Dendritic cell treated with granulocyte-macrophage colony-stimulating factor and Interleukin-4, amounts not matched to agents 40 ng/mL and 50 ng/mL, for 4 days (primary cell): ENCODE data around the gene FAH.
"Not testable (repeated sequence)": the region's sequence is repeated elsewhere in the genome, so short reads cannot be mapped to it uniquely, and the experiment has no call there.

Source experiments
- H3K27ac Mint-ChIP-seq: one replicate; pipeline ENCODE4 v1.8.0; 2022; ENCODE audit warnings: mild to moderate bottlenecking, mixed read lengths
- H3K27me3 Mint-ChIP-seq: one replicate; pipeline ENCODE4 v1.8.0; 2022; ENCODE audit warnings: mild to moderate bottlenecking, mixed read lengths
- H3K36me3 Mint-ChIP-seq: one replicate; pipeline ENCODE4 v1.8.0; 2022; ENCODE audit warnings: low read depth, mixed read lengths
- H3K4me1 Mint-ChIP-seq: one replicate; pipeline ENCODE4 v1.8.0; 2022; ENCODE audit warnings: low read depth, mixed read lengths
- H3K4me3 Mint-ChIP-seq: one replicate; pipeline ENCODE4 v1.8.0; 2022; ENCODE audit warnings: mild to moderate bottlenecking, moderate library complexity, mixed read lengths
- H3K9me3 Mint-ChIP-seq: one replicate; pipeline ENCODE4 v1.8.0; 2022; ENCODE audit warnings: mixed read lengths
- intact Hi-C: fragments of 100-400 bp; cut with micrococcal nuclease; formaldehyde crosslinking; loops from one replicate; pipeline ENCODE4 v1.15.0; 2022

The FAH gene

GRCh38 chr15:80155378-80156175, 2.8 kb downstream of the FAH start:
- Mint-ChIP-seq H3K36me3 (peaks cover 14% of the 10 kb centered on the region), H3K4me1 (peaks cover 64% of the 10 kb centered on the region), H3K27ac (peak overlapping the region; percentile 81), H3K4me3 (peak overlapping the region; percentile 32)
- H3K27me3 Mint-ChIP-seq, intact Hi-C loops, H3K9me3 Mint-ChIP-seq: not testable (repeated sequence)

GRCh38 chr15:80156176-80156720, 3.4 kb downstream of the FAH start:
- Mint-ChIP-seq H3K36me3 (peaks cover 16% of the 10 kb centered on the region), H3K4me3 (no peak overlapping the region), H3K27ac (peak overlapping the region; percentile 81), H3K4me1 (peaks cover 71% of the 10 kb centered on the region), H3K27me3 (peaks cover 4% of the 10 kb centered on the region), H3K9me3 (no peaks in the 10 kb centered on the region)
- intact Hi-C loops = no loop called here

- Mint-ChIP-seq H3K4me1 (peaks cover 70% of the 10 kb centered on the region), H3K9me3 (no peaks in the 10 kb centered on the region), H3K4me3 (no peak overlapping the region), H3K27ac (no peak overlapping the region), H3K27me3 (peaks cover 3% of the 10 kb centered on the region), H3K36me3 (peaks cover 25% of the 10 kb centered on the region)
- intact Hi-C loops = no loop called here
These were observed 4.4 kb downstream of the FAH start for GRCh38 chr15:80157215-80157614.

GRCh38 chr15:80159301-80159700, 6.5 kb downstream of the FAH start:
- Mint-ChIP-seq H3K4me1 (peaks cover 64% of the 10 kb centered on the region), H3K4me3 (no peak overlapping the region), H3K27me3 (no peaks in the 10 kb centered on the region), H3K27ac (no peak overlapping the region), H3K9me3 (no peaks in the 10 kb centered on the region), H3K36me3 (peaks cover 39% of the 10 kb centered on the region)
- intact Hi-C loops = no loop called here

GRCh38 chr15:80159811-80160569, 7.2 kb downstream of the FAH start:
- intact Hi-C loops = no loop called here
- H3K27me3 Mint-ChIP-seq = no peaks in the 10 kb centered on the region
- peaks cover 41% of the 10 kb centered on the region for H3K36me3 Mint-ChIP-seq
- peaks cover 58% of the 10 kb centered on the region for H3K4me1 Mint-ChIP-seq
- H3K4me3 Mint-ChIP-seq = peak overlapping the region; percentile 26
- no peaks in the 10 kb centered on the region for H3K9me3 Mint-ChIP-seq
- peak overlapping the region; percentile 79 for H3K27ac Mint-ChIP-seq

GRCh38 chr15:80160570-80161156, 7.9 kb downstream of the FAH start:
- intact Hi-C loops = no loop called here
- H3K27ac Mint-ChIP-seq = peak overlapping the region; percentile 79
- H3K36me3 Mint-ChIP-seq = peaks cover 41% of the 10 kb centered on the region
- no peaks in the 10 kb centered on the region for H3K9me3 Mint-ChIP-seq
- peak overlapping the region; percentile 26 for H3K4me3 Mint-ChIP-seq
- H3K27me3 Mint-ChIP-seq = no peaks in the 10 kb centered on the region
- peaks cover 51% of the 10 kb centered on the region for H3K4me1 Mint-ChIP-seq

- H3K4me1 Mint-ChIP-seq = peaks cover 43% of the 10 kb centered on the region
- H3K27me3 Mint-ChIP-seq = no peaks in the 10 kb centered on the region
- peaks cover 41% of the 10 kb centered on the region for H3K36me3 Mint-ChIP-seq
- intact Hi-C loops = no loop called here
- H3K27ac Mint-ChIP-seq = peak overlapping the region; percentile 79
- no peaks in the 10 kb centered on the region for H3K9me3 Mint-ChIP-seq
- no peak overlapping the region for H3K4me3 Mint-ChIP-seq
These were observed 8.7 kb downstream of the FAH start for GRCh38 chr15:80161468-80162016.

- Mint-ChIP-seq H3K36me3 (peaks cover 41% of the 10 kb centered on the region), H3K27me3 (no peaks in the 10 kb centered on the region), H3K27ac (peak overlapping the region; percentile 79), H3K9me3 (no peaks in the 10 kb centered on the region), H3K4me1 (peaks cover 39% of the 10 kb centered on the region), H3K4me3 (no peak overlapping the region)
- intact Hi-C loops = no loop called here
These were observed 9.3 kb downstream of the FAH start for GRCh38 chr15:80162059-80162554.

- Mint-ChIP-seq H3K9me3 (no peaks in the 10 kb centered on the region), H3K27me3 (no peaks in the 10 kb centered on the region), H3K36me3 (peaks cover 46% of the 10 kb centered on the region), H3K4me3 (no peak overlapping the region), H3K4me1 (peaks cover 39% of the 10 kb centered on the region), H3K27ac (no peak overlapping the region)
- intact Hi-C loops = no loop called here
These were observed 10.4 kb downstream of the FAH start for GRCh38 chr15:80163217-80163616.

GRCh38 chr15:80163897-80164296, 11.1 kb downstream of the FAH start:
- H3K9me3 Mint-ChIP-seq = no peaks in the 10 kb centered on the region
- intact Hi-C loops = no loop called here
- no peaks in the 10 kb centered on the region for H3K27me3 Mint-ChIP-seq
- peaks cover 50% of the 10 kb centered on the region for H3K36me3 Mint-ChIP-seq
- H3K27ac Mint-ChIP-seq = no peak overlapping the region
- peaks cover 39% of the 10 kb centered on the region for H3K4me1 Mint-ChIP-seq
- no peak overlapping the region for H3K4me3 Mint-ChIP-seq

- Mint-ChIP-seq H3K4me3 (no peak overlapping the region), H3K4me1 (peaks cover 7% of the 10 kb centered on the region), H3K9me3 (no peaks in the 10 kb centered on the region), H3K27ac (no peak overlapping the region), H3K27me3 (no peaks in the 10 kb centered on the region), H3K36me3 (peaks cover 52% of the 10 kb centered on the region)
- intact Hi-C loops = loop anchor here (5.0 kb wide), 1 partner anchor 96 kb away; no protein-coding TSS in a partner anchor
These were observed 15.1 kb downstream of the FAH start for GRCh38 chr15:80167936-80168335.

GRCh38 chr15:80168421-80168820, 15.6 kb downstream of the FAH start:
- intact Hi-C loops = loop anchor here (5.0 kb wide), 1 partner anchor 96 kb away; no protein-coding TSS in a partner anchor
- Mint-ChIP-seq H3K27ac (no peak overlapping the region), H3K4me3 (no peak overlapping the region)

GRCh38 chr15:80169768-80170357, 17.1 kb downstream of the FAH start:
- Mint-ChIP-seq H3K27ac (no peak overlapping the region), H3K4me1 (no peaks in the 10 kb centered on the region), H3K27me3 (no peaks in the 10 kb centered on the region), H3K36me3 (peaks cover 55% of the 10 kb centered on the region), H3K9me3 (no peaks in the 10 kb centered on the region), H3K4me3 (no peak overlapping the region)
- intact Hi-C loops = loop anchor here (5.0 to 10.0 kb wide), 3 partner anchors 45 to 178 kb away; no protein-coding TSS in a partner anchor

More at GRCh38 chr15:80168421-80168820, 15.6 kb downstream of the FAH start:
- Mint-ChIP-seq H3K27me3 (no peaks in the 10 kb centered on the region), H3K36me3 (peaks cover 52% of the 10 kb centered on the region), H3K9me3 (no peaks in the 10 kb centered on the region), H3K4me1 (peaks cover 6% of the 10 kb centered on the region)
